ENCODE data around the gene CENPP.

The CENPP gene

GRCh38 chr9:92637886-92638620 lies 312.3 kb downstream of the CENPP start:
- no peaks in the 10 kb centered on the region for H3K36me3 ChIP-seq (ENCODE audit: control insufficient read depth, insufficient read depth, low read length)
- no peak overlapping the region for H2AFZ ChIP-seq
- H3K4me1 ChIP-seq: no peaks in the 10 kb centered on the region
- H3K4me3 ChIP-seq (ENCODE audit: low read depth, low read length): no peak overlapping the region
- H3K27ac ChIP-seq: no peak overlapping the region
- no peaks in the 10 kb centered on the region for H3K27me3 ChIP-seq (ENCODE audit: control insufficient read depth, insufficient read depth, low read length)
- no peaks in the 10 kb centered on the region for H3K9me3 ChIP-seq (ENCODE audit: control insufficient read depth, low read length)
- peaks cover 3% of the 10 kb centered on the region for H3K79me2 ChIP-seq
- no peak overlapping the region for H3K9ac ChIP-seq
- TF ChIP-seq CTCF (IDR thresholded peaks at IDR 0.05): no peak
- no peak overlapping the region for H3K4me2 ChIP-seq (ENCODE audit: low read length)

GRCh38 chr9:92638621-92639101 lies 312.9 kb downstream of the CENPP start:
- no peaks in the 10 kb centered on the region for H3K36me3 ChIP-seq (ENCODE audit: control insufficient read depth, insufficient read depth, low read length)
- TF ChIP-seq CTCF (IDR thresholded peaks at IDR 0.05): no peak

DNA sequence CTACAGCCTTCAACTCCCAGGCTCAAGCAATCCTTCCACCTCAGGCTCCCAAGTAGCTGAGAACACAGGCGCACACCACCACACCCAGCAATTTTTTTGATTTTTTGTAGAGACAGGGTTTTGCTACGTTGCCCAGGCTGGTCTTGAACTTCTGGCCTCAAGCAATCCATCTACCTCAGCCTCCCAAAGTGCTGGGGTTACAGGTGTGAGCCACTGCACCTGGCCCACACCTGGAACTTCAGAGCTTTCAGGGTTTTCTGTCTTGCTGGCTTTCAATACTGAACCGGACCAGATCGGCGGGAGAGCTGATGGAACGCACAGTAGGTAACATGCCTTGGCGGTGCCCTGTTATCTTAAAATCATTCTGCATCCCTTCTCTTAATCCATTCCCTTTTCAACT lies 313.4 kb downstream of the CENPP start:
- no peak for TF ChIP-seq CTCF (IDR thresholded peaks at IDR 0.05)
- Histone ChIP-seq H3K4me2 (ENCODE audit: low read length) (no peak overlapping the region), H3K9me3 (ENCODE audit: control insufficient read depth, low read length) (no peaks in the 10 kb centered on the region), H3K36me3 (ENCODE audit: control insufficient read depth, insufficient read depth, low read length) (no peaks in the 10 kb centered on the region), H3K27me3 (ENCODE audit: control insufficient read depth, insufficient read depth, low read length) (no peaks in the 10 kb centered on the region), H3K4me3 (ENCODE audit: low read depth, low read length) (no peak overlapping the region), H2AFZ (no peak overlapping the region), H3K79me2 (peaks cover 4% of the 10 kb centered on the region), H3K4me1 (no peaks in the 10 kb centered on the region), H3K9ac (no peak overlapping the region), H3K27ac (no peak overlapping the region)

More at GRCh38 chr9:92638621-92639101, 312.9 kb downstream of the CENPP start:
- Histone ChIP-seq H2AFZ (no peak overlapping the region), H3K9ac (no peak overlapping the region), H3K27me3 (ENCODE audit: control insufficient read depth, insufficient read depth, low read length) (no peaks in the 10 kb centered on the region), H3K79me2 (peaks cover 4% of the 10 kb centered on the region), H3K4me1 (no peaks in the 10 kb centered on the region), H3K4me2 (ENCODE audit: low read length) (no peak overlapping the region), H3K4me3 (ENCODE audit: low read depth, low read length) (no peak overlapping the region), H3K27ac (no peak overlapping the region), H3K9me3 (ENCODE audit: control insufficient read depth, low read length) (no peaks in the 10 kb centered on the region)

- Histone ChIP-seq H2AFZ (no peak overlapping the region), H3K4me1 (no peaks in the 10 kb centered on the region), H3K36me3 (ENCODE audit: control insufficient read depth, insufficient read depth, low read length) (no peaks in the 10 kb centered on the region), H3K79me2 (peaks cover 4% of the 10 kb centered on the region), H3K4me3 (ENCODE audit: low read depth, low read length) (no peak overlapping the region), H3K9me3 (ENCODE audit: control insufficient read depth, low read length) (no peaks in the 10 kb centered on the region), H3K4me2 (ENCODE audit: low read length) (no peak overlapping the region), H3K9ac (no peak overlapping the region), H3K27ac (no peak overlapping the region), H3K27me3 (ENCODE audit: control insufficient read depth, insufficient read depth, low read length) (no peaks in the 10 kb centered on the region)
- no peak for TF ChIP-seq CTCF (IDR thresholded peaks at IDR 0.05)
Measured at GRCh38 chr9:92639791-92640271, 314.1 kb downstream of the CENPP start.
